Astrocyte (in vitro differentiated cells and primary cell): ENCODE results near the gene SHC4. TPM values are rescaled to one million over a fixed set of nuclear protein-coding genes. Genes with fewer than 3 reads are reported as not detected.

Experiments used
- DNase-seq: peaks from one replicate; pipeline ENCODE4 v3.0.0-alpha.2; 2010; ENCODE audit warnings: low read depth
- FAIRE-seq: peaks from 2 replicates; lab custom pipeline; 2011; peaks lifted over from hg19 to GRCh38; lab: Jason Lieb, UNC
- H2AFZ ChIP-seq: 2 replicates; pipeline ENCODE4 v1.6.0; 2012; ENCODE audit warnings: low read depth, low read length, inconsistent platforms
- H3K27ac ChIP-seq: 2 replicates; pipeline ENCODE4 v1.5.1; 2011; ENCODE audit warnings: low read depth, low read length, inconsistent platforms
- H3K27me3 ChIP-seq: 2 replicates; pipeline ENCODE4 v1.6.0; 2011; ENCODE audit warnings: low read length, inconsistent platforms; ENCODE audit not compliant: insufficient read depth
- H3K36me3 ChIP-seq: 2 replicates; pipeline ENCODE4 v1.5.1; 2011; ENCODE audit warnings: low read length, inconsistent platforms; ENCODE audit not compliant: insufficient read depth
- H3K4me1 ChIP-seq: 2 replicates; pipeline ENCODE4 v1.5.1; 2011; ENCODE audit warnings: low read length, inconsistent platforms; ENCODE audit not compliant: insufficient read depth
- H3K4me2 ChIP-seq: 2 replicates; pipeline ENCODE4 v1.6.0; 2012; ENCODE audit warnings: low read length, inconsistent platforms
- H3K4me3 ChIP-seq: 2 replicates; pipeline ENCODE4 v1.5.1; 2011; ENCODE audit warnings: low read depth, mild to moderate bottlenecking, low read length, inconsistent platforms; ENCODE audit not compliant: insufficient read depth
- H3K79me2 ChIP-seq: 2 replicates; pipeline ENCODE4 v1.6.0; 2012; ENCODE audit warnings: mild to moderate bottlenecking, low read length, inconsistent platforms; ENCODE audit not compliant: insufficient read depth
- H3K9ac ChIP-seq: 2 replicates; pipeline ENCODE4 v1.6.0; 2012; ENCODE audit warnings: mild to moderate bottlenecking, low read length, inconsistent platforms
- H3K9me3 ChIP-seq: 2 replicates; pipeline ENCODE4 v1.5.1; 2012; ENCODE audit warnings: low read depth, mild to moderate bottlenecking, low read length, inconsistent platforms; ENCODE audit not compliant: insufficient read depth
- H4K20me1 ChIP-seq: 2 replicates; pipeline ENCODE4 v1.6.0; 2012; ENCODE audit warnings: low read length, inconsistent platforms; ENCODE audit not compliant: insufficient read depth
- H3K27ac Mint-ChIP-seq: one replicate; pipeline ENCODE4 v1.8.0; 2021; ENCODE audit warnings: mild to moderate bottlenecking, mixed read lengths; ENCODE audit not compliant: unreplicated experiment
- H3K27me3 Mint-ChIP-seq: one replicate; pipeline ENCODE4 v1.8.0; 2021; ENCODE audit warnings: low read depth, mixed read lengths; ENCODE audit not compliant: unreplicated experiment
- H3K36me3 Mint-ChIP-seq: one replicate; pipeline ENCODE4 v1.8.0; 2021; ENCODE audit warnings: low read depth, mixed read lengths; ENCODE audit not compliant: unreplicated experiment
- H3K4me1 Mint-ChIP-seq: one replicate; pipeline ENCODE4 v1.8.0; 2021; ENCODE audit warnings: low read depth, mixed read lengths; ENCODE audit not compliant: unreplicated experiment
- H3K4me3 Mint-ChIP-seq: one replicate; pipeline ENCODE4 v1.8.0; 2021; ENCODE audit warnings: mild to moderate bottlenecking, moderate library complexity, mixed read lengths; ENCODE audit not compliant: unreplicated experiment
- H3K9me3 Mint-ChIP-seq: one replicate; pipeline ENCODE4 v1.8.0; 2021; ENCODE audit warnings: mild to moderate bottlenecking, mixed read lengths; ENCODE audit not compliant: unreplicated experiment
- EZH2 ChIP-seq: IDR thresholded peaks from 2 replicates; pipeline ENCODE4 v1.6.1; 2012; ENCODE audit warnings: mild to moderate bottlenecking, low read length, inconsistent platforms; ENCODE audit not compliant: insufficient read depth
- total RNA-seq: library from RNA; stranded (reverse); gene quantifications from 2 replicates; pipeline ENCODE4 v1.2.1, GENCODE V29; 2021
- TF ChIP-seq, protein P1 (sequence below): IDR thresholded peaks from 2 replicates; pipeline ENCODE4 v1.5.1; 2011; ENCODE audit warnings: low read depth, mild to moderate bottlenecking, inconsistent platforms, low read length, moderate library complexity; ENCODE audit not compliant: insufficient read depth

SHC4 gene
- total RNA-seq, 1 donor from 2014 or later = 2.7 TPM

DNA sequence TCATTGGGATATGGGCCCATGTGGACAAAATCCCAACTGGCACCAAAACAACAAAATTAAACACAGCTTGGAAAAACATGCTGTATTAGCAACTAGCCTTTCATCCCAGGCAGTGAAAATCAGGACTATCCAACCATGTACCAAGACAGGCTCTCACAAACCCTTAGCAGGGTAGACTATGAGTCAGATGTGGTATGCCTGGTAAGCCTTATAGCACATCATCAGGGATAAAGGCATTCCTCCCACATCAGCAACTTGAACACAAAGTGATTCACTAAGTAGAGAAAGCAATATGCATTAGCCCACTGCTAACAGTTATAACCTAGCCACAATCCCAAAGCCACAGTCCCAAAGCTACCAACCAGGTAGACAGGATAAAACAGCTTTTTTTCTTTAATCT lies 160.9 kb downstream of the SHC4 start:
- Histone ChIP-seq H3K27ac (peak overlapping the region; percentile 50), H3K4me3 (no peak overlapping the region), H2AFZ (no peak overlapping the region), H3K4me2 (no peak overlapping the region), H3K9me3 (no peaks in the 10 kb centered on the region), H4K20me1 (no peaks in the 10 kb centered on the region), H3K27me3 (no peaks in the 10 kb centered on the region), H3K4me1 (peaks cover 11% of the 10 kb centered on the region), H3K79me2 (peaks cover 38% of the 10 kb centered on the region), H3K36me3 (no peaks in the 10 kb centered on the region), H3K9ac (no peak overlapping the region)
- peak overlapping the region; percentile 47 for H3K27ac Mint-ChIP-seq
- FAIRE-seq (peak; percentile 100), DNase-seq (peak; percentile 97)
- TF ChIP-seq EZH2 = no peak
- TF ChIP-seq, protein P1, sequence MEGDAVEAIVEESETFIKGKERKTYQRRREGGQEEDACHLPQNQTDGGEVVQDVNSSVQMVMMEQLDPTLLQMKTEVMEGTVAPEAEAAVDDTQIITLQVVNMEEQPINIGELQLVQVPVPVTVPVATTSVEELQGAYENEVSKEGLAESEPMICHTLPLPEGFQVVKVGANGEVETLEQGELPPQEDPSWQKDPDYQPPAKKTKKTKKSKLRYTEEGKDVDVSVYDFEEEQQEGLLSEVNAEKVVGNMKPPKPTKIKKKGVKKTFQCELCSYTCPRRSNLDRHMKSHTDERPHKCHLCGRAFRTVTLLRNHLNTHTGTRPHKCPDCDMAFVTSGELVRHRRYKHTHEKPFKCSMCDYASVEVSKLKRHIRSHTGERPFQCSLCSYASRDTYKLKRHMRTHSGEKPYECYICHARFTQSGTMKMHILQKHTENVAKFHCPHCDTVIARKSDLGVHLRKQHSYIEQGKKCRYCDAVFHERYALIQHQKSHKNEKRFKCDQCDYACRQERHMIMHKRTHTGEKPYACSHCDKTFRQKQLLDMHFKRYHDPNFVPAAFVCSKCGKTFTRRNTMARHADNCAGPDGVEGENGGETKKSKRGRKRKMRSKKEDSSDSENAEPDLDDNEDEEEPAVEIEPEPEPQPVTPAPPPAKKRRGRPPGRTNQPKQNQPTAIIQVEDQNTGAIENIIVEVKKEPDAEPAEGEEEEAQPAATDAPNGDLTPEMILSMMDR = no peak
- no peaks in the 10 kb centered on the region for H3K36me3 Mint-ChIP-seq
- H3K9me3 Mint-ChIP-seq = no peaks in the 10 kb centered on the region
- H3K4me3 Mint-ChIP-seq = no peak overlapping the region
- peaks cover 10% of the 10 kb centered on the region for H3K4me1 Mint-ChIP-seq
- no peaks in the 10 kb centered on the region for H3K27me3 Mint-ChIP-seq

DNA sequence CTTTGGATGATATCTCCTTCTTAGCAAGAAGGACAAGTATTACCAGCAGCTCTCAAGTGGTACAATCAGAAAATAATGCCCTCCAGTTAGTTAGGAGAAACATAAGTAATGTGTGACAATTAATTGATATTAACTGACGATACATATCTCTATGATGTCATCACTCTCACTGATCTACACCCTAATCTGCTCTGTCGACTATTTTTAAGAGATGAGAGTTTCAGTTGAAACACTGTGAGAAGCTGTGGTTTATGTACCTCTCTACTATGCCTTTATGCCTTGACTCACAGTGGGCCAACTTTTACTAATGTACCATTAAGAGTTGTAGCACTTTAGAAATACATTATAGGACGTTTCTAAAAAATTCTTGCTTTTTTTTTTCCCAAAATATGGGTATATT lies 161.5 kb downstream of the SHC4 start:
- FAIRE-seq = peak; percentile 32
- H3K27me3 Mint-ChIP-seq = no peaks in the 10 kb centered on the region
- no peak for TF ChIP-seq EZH2
- TF ChIP-seq, protein P1 = no peak
- Histone ChIP-seq H2AFZ (no peak overlapping the region), H3K4me3 (no peak overlapping the region), H3K79me2 (peaks cover 38% of the 10 kb centered on the region), H3K36me3 (no peaks in the 10 kb centered on the region), H3K9me3 (no peaks in the 10 kb centered on the region), H3K27me3 (no peaks in the 10 kb centered on the region), H3K9ac (no peak overlapping the region), H3K27ac (peak overlapping the region; percentile 50), H3K4me1 (peaks cover 11% of the 10 kb centered on the region), H4K20me1 (no peaks in the 10 kb centered on the region), H3K4me2 (no peak overlapping the region)
- no peak overlapping the region for H3K4me3 Mint-ChIP-seq
- peak overlapping the region; percentile 47 for H3K27ac Mint-ChIP-seq
- H3K4me1 Mint-ChIP-seq = peaks cover 10% of the 10 kb centered on the region
- H3K9me3 Mint-ChIP-seq = no peaks in the 10 kb centered on the region
- no peak for DNase-seq
- H3K36me3 Mint-ChIP-seq = no peaks in the 10 kb centered on the region

DNA sequence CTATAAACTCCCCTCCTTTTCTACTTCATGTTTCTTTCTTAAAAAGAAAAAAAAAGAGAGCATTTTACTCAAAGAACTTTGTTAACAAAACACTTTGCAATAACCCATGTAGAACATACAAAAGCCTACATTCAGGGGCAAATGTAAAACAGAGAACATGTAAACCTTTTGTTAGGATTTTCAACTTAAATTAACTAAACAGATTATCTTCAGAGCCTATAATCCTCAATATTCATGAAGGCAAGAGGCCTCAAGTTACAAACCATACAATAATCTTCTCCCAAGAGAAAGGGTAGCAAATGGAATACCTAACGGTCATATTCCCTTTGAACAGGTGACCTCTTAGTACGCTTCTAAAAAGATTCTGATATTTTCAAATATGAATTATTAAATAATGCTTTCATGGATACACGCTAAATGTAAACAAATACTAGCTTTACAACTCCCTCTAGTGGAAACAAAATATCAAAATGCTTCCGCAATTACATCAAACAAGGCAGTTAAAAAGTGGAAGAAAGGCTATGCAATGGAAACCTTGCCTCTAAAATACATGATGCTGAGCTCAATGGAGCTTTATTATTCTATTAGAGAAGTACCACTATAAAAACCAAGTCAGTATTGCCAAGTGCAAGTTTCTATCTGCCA lies 162.8 kb downstream of the SHC4 start:
- no peaks in the 10 kb centered on the region for H3K36me3 ChIP-seq
- no peak overlapping the region for H2AFZ ChIP-seq
- H3K4me1 Mint-ChIP-seq = peaks cover 10% of the 10 kb centered on the region
- H3K27me3 Mint-ChIP-seq = no peaks in the 10 kb centered on the region
- no peak overlapping the region for H3K27ac Mint-ChIP-seq
- TF ChIP-seq EZH2 = no peak
- TF ChIP-seq, protein P1 = peak; percentile 55
- H3K9ac ChIP-seq = no peak overlapping the region
- no peaks in the 10 kb centered on the region for H3K27me3 ChIP-seq
- H3K36me3 Mint-ChIP-seq = no peaks in the 10 kb centered on the region
- peaks cover 13% of the 10 kb centered on the region for H3K4me1 ChIP-seq
- H3K9me3 ChIP-seq = no peaks in the 10 kb centered on the region
- no peak overlapping the region for H3K4me3 ChIP-seq
- peaks cover 35% of the 10 kb centered on the region for H3K79me2 ChIP-seq
- no peaks in the 10 kb centered on the region for H4K20me1 ChIP-seq
- DNase-seq = no peak
- no peaks in the 10 kb centered on the region for H3K9me3 Mint-ChIP-seq
- FAIRE-seq = peak; percentile 56
- H3K4me3 Mint-ChIP-seq = no peak overlapping the region
- H3K27ac ChIP-seq = no peak overlapping the region
- H3K4me2 ChIP-seq = no peak overlapping the region
